ENCODE results near the gene WDR73. TPM values are rescaled to one million over a fixed set of nuclear protein-coding genes. Genes with fewer than 3 reads are reported as not detected.

Gene WDR73
- total and polyA plus RNA-seq, 4 donors = 7.5 to 16.0 (median 10.1) TPM

GRCh38 chr15:84685304-84685703, 31.2 kb upstream of the WDR73 start:
- H3K36me3 ChIP-seq (ENCODE audit: control insufficient read depth in 4 of 4, insufficient read depth in 3 of 4, low read depth in 1 of 4, low read length in 3 of 4) = peaks cover 4 to 14% (median 8%) of the 10 kb centered on the region in 4 donors

GRCh38 chr15:84684092-84684491, 30.0 kb upstream of the WDR73 start:
- no peak for TF ChIP-seq ZBTB33 (IDR thresholded peaks at IDR 0.05)
- TF ChIP-seq CTCF (IDR thresholded peaks at IDR 0.05; ENCODE audit: low read depth, low read length, missing input control) = no peak
- no peak for TF ChIP-seq EGR1 (IDR thresholded peaks at IDR 0.05; ENCODE audit: low read depth in 2 of 2)
- no peaks in the 10 kb centered on the region for H3K27me3 ChIP-seq (ENCODE audit: control insufficient read depth in 4 of 4, insufficient read depth in 4 of 4, low read length in 3 of 4)
- no peaks in the 10 kb centered on the region for H3K4me1 ChIP-seq (ENCODE audit: control insufficient read depth in 4 of 4, insufficient read depth in 4 of 4, low read length in 3 of 4)
- no peak for DNase-seq (ENCODE audit: low spot score)
- no peak overlapping the region for H3K27ac ChIP-seq (ENCODE audit: low read depth in 1 of 2, low read length in 2 of 2)
- H3K4me3 ChIP-seq (ENCODE audit: low read depth in 1 of 3, low read length in 3 of 3) = no peak overlapping the region
- 95% methylated on average over 1 of the region's 1 CpG for WGBS
- no peaks in the 10 kb centered on the region for H3K9me3 ChIP-seq (ENCODE audit: control insufficient read depth in 4 of 4, low read length in 3 of 4)
- H3K9ac ChIP-seq (ENCODE audit: low read depth in 1 of 2, low read length in 2 of 2) = no peak overlapping the region
- H3K36me3 ChIP-seq (ENCODE audit: control insufficient read depth in 4 of 4, insufficient read depth in 3 of 4, low read depth in 1 of 4, low read length in 3 of 4) = peaks cover 2 to 21% (median 9%) of the 10 kb centered on the region in 4 donors

More at GRCh38 chr15:84685304-84685703, 31.2 kb upstream of the WDR73 start:
- no peak for DNase-seq (ENCODE audit: low spot score)
- no peaks in the 10 kb centered on the region for H3K9me3 ChIP-seq (ENCODE audit: control insufficient read depth in 4 of 4, low read length in 3 of 4)
- H3K4me1 ChIP-seq (ENCODE audit: control insufficient read depth in 4 of 4, insufficient read depth in 4 of 4, low read length in 3 of 4) = no peaks in the 10 kb centered on the region
- H3K9ac ChIP-seq (ENCODE audit: low read depth in 1 of 2, low read length in 2 of 2) = no peak overlapping the region
- 85% methylated on average over 5 of the region's 5 CpGs for WGBS
- no peak overlapping the region for H3K27ac ChIP-seq (ENCODE audit: low read depth in 1 of 2, low read length in 2 of 2)
- no peaks in the 10 kb centered on the region for H3K27me3 ChIP-seq (ENCODE audit: control insufficient read depth in 4 of 4, insufficient read depth in 4 of 4, low read length in 3 of 4)
- TF ChIP-seq FOXA1 (IDR thresholded peaks at IDR 0.05) = no peak
- TF ChIP-seq FOXA2 (IDR thresholded peaks at IDR 0.05) = no peak
- no peak for TF ChIP-seq YY1 (IDR thresholded peaks at IDR 0.05)
- TF ChIP-seq RXRA (IDR thresholded peaks at IDR 0.05) = no peak
- TF ChIP-seq REST (IDR thresholded peaks at IDR 0.05) = no peak
- TF ChIP-seq ATF3 (IDR thresholded peaks at IDR 0.05) = no peak
- TF ChIP-seq HNF4A (conservative IDR thresholded peaks at IDR 0.05) = no peak
- no peak for TF ChIP-seq SP1 (IDR thresholded peaks at IDR 0.05)
- no peak for TF ChIP-seq EGR1 (IDR thresholded peaks at IDR 0.05; ENCODE audit: low read depth in 2 of 2)
- TF ChIP-seq GABPA (IDR thresholded peaks at IDR 0.05 in 1 of 2, conservative IDR thresholded peaks at IDR 0.05 in 1 of 2) = no peak
- TF ChIP-seq TAF1 (conservative IDR thresholded peaks at IDR 0.05) = no peak
- no peak overlapping the region for H3K4me3 ChIP-seq (ENCODE audit: low read depth in 1 of 3, low read length in 3 of 3)

Measured in liver (tissue), 9 donors.